K562 (cell line): ENCODE data around the gene TUBGCP6. TPM values are rescaled to one million over a fixed set of nuclear protein-coding genes. Genes with fewer than 3 reads are reported as not detected.
A peak's percentile ranks its signal among the peaks of the same experiment; 100 is the strongest.

Experiments used
- ASH1L ChIP-seq: fragments of 450-650 bp; IDR thresholded peaks from 2 replicates; pipeline ENCODE4 v1.6.1; 2018; ENCODE audit warnings: borderline replicate concordance, mild to moderate bottlenecking, low read depth; ENCODE audit not compliant: partially characterized antibody
- BCOR ChIP-seq: fragments of 450-650 bp; IDR thresholded peaks from 2 replicates; pipeline ENCODE4 v1.6.1; 2016
- CAMTA2 ChIP-seq: fragments of 250-450 bp; sonication (Bioruptor Pico); conservative IDR thresholded peaks from 2 replicates; pipeline ENCODE4 v1.5.1; 2022
- CEBPG ChIP-seq, 3 experiments: fragments of 200-800 bp in 1 of 3; sonication (Bioruptor generic) in 1 of 3; sonication (generic) in 1 of 3; formaldehyde crosslinking in 1 of 3; IDR thresholded peaks in 2 of 3; conservative IDR thresholded peaks in 1 of 3; 2 replicates each; pipeline versions ENCODE4 v1.6.1 to v1.8.0; 2016 to 2022; ENCODE audit warnings: missing compliant biosample characterization in 2 of 3, missing genetic modification characterization in 2 of 3, mild to moderate bottlenecking in 1 of 3, missing genetic modification reagents in 1 of 3
- DNMT1 ChIP-seq: fragments of 450-650 bp; IDR thresholded peaks from 2 replicates; pipeline ENCODE4 v1.6.1; 2016; ENCODE audit warnings: antibody characterized with exemption, mild to moderate bottlenecking
- ELF1 ChIP-seq: fragments of 200-800 bp; sonication (Bioruptor generic); IDR thresholded peaks from 2 replicates; pipeline ENCODE4 v1.6.1; 2016; ENCODE audit warnings: missing genetic modification characterization, missing compliant biosample characterization
- HOMEZ ChIP-seq: fragments of 250-450 bp; sonication (Bioruptor Pico); IDR thresholded peaks from 2 replicates; pipeline ENCODE4 v1.4.0; 2020; ENCODE audit warnings: mild to moderate bottlenecking, moderate library complexity
- JUNB ChIP-seq: fragments of 450-650 bp; formaldehyde crosslinking; conservative IDR thresholded peaks from 2 replicates; pipeline ENCODE4 v1.4.0; 2020; ENCODE audit warnings: mild to moderate bottlenecking
- KHSRP ChIP-seq: fragments of 450-650 bp; IDR thresholded peaks from 2 replicates; pipeline ENCODE4 v1.6.1; 2017
- MAZ ChIP-seq, 2 experiments: fragments of 450-650 bp in 1 of 2; sonication (generic) in 1 of 2; formaldehyde crosslinking; IDR thresholded peaks in 1 of 2; conservative IDR thresholded peaks in 1 of 2; 2 replicates each; pipeline versions ENCODE4 v1.4.0 to v1.5.0; 2020; ENCODE audit warnings: mild to moderate bottlenecking in 1 of 2, missing genetic modification reagents in 1 of 2
- MEF2A ChIP-seq: IDR thresholded peaks from 2 replicates; pipeline ENCODE4 v1.6.1; 2011; ENCODE audit warnings: low read depth, mild to moderate bottlenecking, low read length, moderate library complexity; ENCODE audit not compliant: control insufficient read depth
- NFYB ChIP-seq: IDR thresholded peaks from 2 replicates; pipeline ENCODE4 v1.6.1; 2011; ENCODE audit warnings: mild to moderate bottlenecking, moderate library complexity; ENCODE audit not compliant: insufficient read length; ENCODE audit errors: extremely low read depth
- RAD21 ChIP-seq, 2 experiments: fragments of 250-450 bp in 1 of 2; fragments of 450-650 bp in 1 of 2; sonication (Bioruptor Pico) in 1 of 2; formaldehyde crosslinking in 1 of 2; IDR thresholded peaks in 1 of 2; conservative IDR thresholded peaks in 1 of 2; 2 replicates each; pipeline versions ENCODE4 v1.4.0 to v1.8.0; 2020 to 2022; ENCODE audit warnings: mild to moderate bottlenecking in 2 of 2, moderate library complexity in 1 of 2
- THAP7 ChIP-seq: fragments of 250-450 bp; sonication (Bioruptor Pico); IDR thresholded peaks from 2 replicates; pipeline ENCODE4 v1.5.0; 2021
- ZNF143 ChIP-seq: sonication (generic); formaldehyde crosslinking; IDR thresholded peaks from 2 replicates; pipeline ENCODE4 v1.9.0; 2022; ENCODE audit warnings: mild to moderate bottlenecking, missing genetic modification reagents
- polyA plus RNA-seq, 8 experiments: library from polyadenylated mRNA; depleted of rRNA in 4 of 8; stranded (reverse) in 5 of 8; unstranded in 3 of 8; fragments of >200 nt; fragmentation: Nextera tagmentation in 2 of 8; fragmentation: Illumina TruSeq in 1 of 8; extraction: Ambion mirVana in 2 of 8; extraction: Trizol in 1 of 8; gene quantifications; 2 replicates each; pipeline versions ENCODE4 v1.2.1 to v1.2.3, GENCODE V29; 2011 to 2014; ENCODE audit warnings: inconsistent platforms in 1 of 8, missing spikeins in 1 of 8
- total RNA-seq, 7 experiments: library from RNA; depleted of rRNA in 6 of 7; stranded (reverse); fragments of >200 nt in 6 of 7; fragmentation: Illumina TruSeq in 2 of 7; extraction: Trizol in 2 of 7; gene quantifications; 2 replicates each; pipeline versions ENCODE4 v1.2.1 to v1.2.3, GENCODE V29; 2011 to 2021; ENCODE audit warnings: low replicate concordance in 1 of 7
- TF ChIP-seq, protein P1 (sequence below): fragments of 450-650 bp; conservative IDR thresholded peaks from 2 replicates; pipeline ENCODE4 v1.6.1; 2016; ENCODE audit warnings: missing genetic modification characterization, low read depth, mild to moderate bottlenecking, missing compliant biosample characterization, moderate library complexity
- TF ChIP-seq, protein P2 (sequence below), 2 experiments: IDR thresholded peaks; 2 replicates each; pipeline ENCODE4 v1.6.1; 2011; ENCODE audit warnings: borderline replicate concordance in 1 of 2, control low read depth in 1 of 2, low read depth in 1 of 2, low read length in 1 of 2, mild to moderate bottlenecking in 1 of 2, mixed read lengths in 1 of 2, moderate library complexity in 1 of 2; ENCODE audit not compliant: insufficient read depth in 1 of 2, insufficient read length in 1 of 2, poor library complexity in 1 of 2, severe bottlenecking in 1 of 2; ENCODE audit errors: extremely low read depth in 1 of 2

Gene TUBGCP6
- total and polyA plus RNA-seq, 9 of the 15 experiments (the other 6 are each of a cell fraction or from before 2014, with no cell fraction given), result 0.76 to 33.0 (median 10.1) TPM

DNA sequence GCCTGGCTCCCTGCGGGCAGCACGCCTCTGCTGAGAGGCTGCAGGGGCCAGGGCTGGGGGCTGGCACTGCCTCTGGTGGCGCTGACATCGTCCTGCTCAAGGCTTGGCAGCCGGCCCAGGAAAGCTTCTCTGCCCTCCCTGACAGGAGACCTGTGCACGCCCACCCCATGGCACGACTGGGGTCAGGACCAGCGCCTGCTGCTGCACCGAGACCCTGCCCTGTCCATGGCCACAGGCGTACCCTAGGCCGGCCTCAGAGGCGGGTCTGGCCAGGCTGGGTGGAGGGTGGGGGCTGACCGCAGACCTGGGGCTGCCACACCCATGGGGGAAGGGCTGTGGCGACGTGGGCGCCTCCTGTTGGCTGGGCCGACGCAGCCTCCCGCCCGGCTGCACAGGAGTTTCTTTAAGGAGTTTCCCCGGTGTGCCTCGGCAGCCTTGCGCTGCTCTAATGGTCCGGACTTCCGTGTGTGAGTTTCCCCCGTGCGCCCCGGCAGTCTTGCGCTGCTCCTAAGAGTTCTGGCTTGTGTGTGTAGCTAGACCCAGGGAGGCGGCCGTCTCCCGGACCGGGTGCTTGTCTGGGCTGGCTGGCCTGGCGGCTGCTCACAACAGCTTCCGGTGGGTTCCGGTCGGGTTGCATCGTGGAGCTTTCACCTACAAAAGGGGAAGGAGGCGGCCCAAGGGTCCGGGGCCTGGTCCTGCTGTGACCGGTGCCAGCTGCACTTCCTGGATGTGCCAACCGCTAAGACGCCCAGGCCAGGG lies 54.5 kb downstream of the TUBGCP6 start (continued):
- TF ChIP-seq NFYB (peak; percentile 25), ASH1L (no peak), ELF1 (tag) (peak; percentile 63; the same call in 1 of the 2 replicates), ZNF143 (CRISPR knock-in tag) (no peak), DNMT1 (no peak), MAZ (CRISPR knock-in tag; conservative IDR thresholded peaks at IDR 0.05 in 1 of 2, IDR thresholded peaks at IDR 0.05 in 1 of 2) (peak; percentile 77 to 87), JUNB (CRISPR knock-in tag) (no peak), BCOR (no peak), KHSRP (no peak), HOMEZ (no peak), MEF2A (no peak), CAMTA2 (CRISPR knock-in tag) (no peak), THAP7 (CRISPR knock-in tag) (no peak), CEBPG (CRISPR knock-in tag; IDR thresholded peaks at IDR 0.05) (no peak), CEBPG (tag; conservative IDR thresholded peaks at IDR 0.05 in 1 of 2, IDR thresholded peaks at IDR 0.05 in 1 of 2) (no peak), RAD21 (CRISPR knock-in tag; conservative IDR thresholded peaks at IDR 0.05 in 1 of 2, IDR thresholded peaks at IDR 0.05 in 1 of 2) (peak in 1 of 2 experiments; percentile 29; a peak in 1 of 4 replicates)
- TF ChIP-seq, protein P1, sequence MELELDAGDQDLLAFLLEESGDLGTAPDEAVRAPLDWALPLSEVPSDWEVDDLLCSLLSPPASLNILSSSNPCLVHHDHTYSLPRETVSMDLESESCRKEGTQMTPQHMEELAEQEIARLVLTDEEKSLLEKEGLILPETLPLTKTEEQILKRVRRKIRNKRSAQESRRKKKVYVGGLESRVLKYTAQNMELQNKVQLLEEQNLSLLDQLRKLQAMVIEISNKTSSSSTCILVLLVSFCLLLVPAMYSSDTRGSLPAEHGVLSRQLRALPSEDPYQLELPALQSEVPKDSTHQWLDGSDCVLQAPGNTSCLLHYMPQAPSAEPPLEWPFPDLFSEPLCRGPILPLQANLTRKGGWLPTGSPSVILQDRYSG (tag), result 0 out of 2 replicates have a peak, but pooled peaks have one; percentile 32
- TF ChIP-seq, protein P2, sequence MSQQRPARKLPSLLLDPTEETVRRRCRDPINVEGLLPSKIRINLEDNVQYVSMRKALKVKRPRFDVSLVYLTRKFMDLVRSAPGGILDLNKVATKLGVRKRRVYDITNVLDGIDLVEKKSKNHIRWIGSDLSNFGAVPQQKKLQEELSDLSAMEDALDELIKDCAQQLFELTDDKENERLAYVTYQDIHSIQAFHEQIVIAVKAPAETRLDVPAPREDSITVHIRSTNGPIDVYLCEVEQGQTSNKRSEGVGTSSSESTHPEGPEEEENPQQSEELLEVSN (IDR thresholded peaks at IDR 0.05; ENCODE audit: borderline replicate concordance in 1 of 2, extremely low read depth in 1 of 2, insufficient read depth in 1 of 2, insufficient read length in 1 of 2, low read depth in 1 of 2, low read length in 1 of 2, poor library complexity in 1 of 2, severe bottlenecking in 1 of 2), result peak; percentile 46 to 82
